HL-60 (cell line): Measurements from ENCODE around the gene C6orf120.

ENCODE experiments used
- DNase-seq, 2 experiments: peaks; one replicate each; pipeline ENCODE4 v3.0.0-alpha.2; 2010 to 2020; ENCODE audit warnings: low read depth in 1 of 2, low spot score in 1 of 2
- H3K27ac ChIP-seq: fragments of 250-450 bp; sonication (Bioruptor Pico); replicated peaks from 2 replicates; pipeline ENCODE4 v1.5.1; 2020; ENCODE audit warnings: mild to moderate bottlenecking, moderate library complexity
- H3K27me3 ChIP-seq: fragments of 250-450 bp; sonication (Bioruptor Pico); 2 replicates; pipeline ENCODE4 v1.5.1; 2021; ENCODE audit warnings: mild to moderate bottlenecking, moderate library complexity; ENCODE audit not compliant: insufficient read depth, poor library complexity, severe bottlenecking
- H3K4me3 ChIP-seq: replicated peaks from 2 replicates; pipeline ENCODE4 v1.5.1; 2011; ENCODE audit warnings: mild to moderate bottlenecking, control low read depth, low read length; ENCODE audit not compliant: insufficient read depth
- CTCF ChIP-seq: IDR thresholded peaks from one replicate; pipeline ENCODE4 v1.5.1; 2011; ENCODE audit warnings: low read length, control low read depth, inconsistent platforms; ENCODE audit not compliant: insufficient read depth
- GABPA ChIP-seq: IDR thresholded peaks from 2 replicates; pipeline ENCODE4 v1.6.1; 2012; ENCODE audit warnings: low read depth
- POLR2AphosphoS5 ChIP-seq: IDR thresholded peaks from 2 replicates; pipeline ENCODE4 v1.6.1; 2012; ENCODE audit warnings: low read depth
- REST ChIP-seq: IDR thresholded peaks from 2 replicates; pipeline ENCODE4 v1.6.1; 2012; ENCODE audit warnings: low read depth; ENCODE audit not compliant: insufficient replicate concordance
- SPI1 ChIP-seq: IDR thresholded peaks from 2 replicates; pipeline ENCODE4 v1.6.1; 2012; ENCODE audit warnings: low read depth, mild to moderate bottlenecking, borderline replicate concordance

Gene C6orf120

GRCh38 chr6:169668203-169668847 lies 33.6 kb upstream of the C6orf120 start:
- no peak overlapping the region for H3K27ac ChIP-seq
- TF ChIP-seq CTCF (no peak), GABPA (no peak), REST (no peak), POLR2AphosphoS5 (no peak)

GRCh38 chr6:169669147-169669546 lies 32.8 kb upstream of the C6orf120 start:
- H3K27me3 ChIP-seq = no peaks in the 10 kb centered on the region
- DNase-seq = no peak
- no peak overlapping the region for H3K4me3 ChIP-seq
- TF ChIP-seq GABPA (no peak), CTCF (no peak), SPI1 (no peak), REST (no peak), POLR2AphosphoS5 (no peak)
- no peak overlapping the region for H3K27ac ChIP-seq

More at GRCh38 chr6:169668203-169668847, 33.6 kb upstream of the C6orf120 start:
- Histone ChIP-seq H3K27me3 (no peaks in the 10 kb centered on the region), H3K4me3 (no peak overlapping the region)
- no peak for DNase-seq

- Histone ChIP-seq H3K27ac (no peak overlapping the region), H3K4me3 (no peak overlapping the region), H3K27me3 (no peaks in the 10 kb centered on the region)
- TF ChIP-seq SPI1 (peak; percentile 72), CTCF (no peak), GABPA (no peak), REST (no peak), POLR2AphosphoS5 (no peak)
- no peak for DNase-seq
Measured at GRCh38 chr6:169669889-169670288, 32.0 kb upstream of the C6orf120 start.
